HG03108 (cell line): ENCODE data around the gene ZC3H12C.
"Not testable (repeated sequence)": the region's sequence is repeated elsewhere in the genome, so short reads cannot be mapped to it uniquely, and the experiment has no call there.

Experiments used
- ATAC-seq: cut with Tn5 transposase; IDR thresholded peaks from one replicate; pipeline ENCODE4 v1.9.1; 2021; ENCODE audit warnings: moderate library complexity; ENCODE audit not compliant: unreplicated experiment

ZC3H12C gene

GRCh38 chr11:110092515-110093406, at the start of gene ZC3H12C:
Gene ZC3H12C (plus strand): TSS chr11:110093392. CDS start chr11:110093412, 20 bp downstream.
- peak; percentile 54 for ATAC-seq

GRCh38 chr11:110044226-110044968, 48.8 kb upstream of the ZC3H12C start:
- ATAC-seq = no peak

GRCh38 chr11:110046775-110047380, 46.3 kb upstream of the ZC3H12C start:
- ATAC-seq = no peak

- ATAC-seq = no peak
Observed at GRCh38 chr11:110049501-110050200, 43.5 kb upstream of the ZC3H12C start.

GRCh38 chr11:110050201-110050506, 43.0 kb upstream of the ZC3H12C start:
- ATAC-seq = no peak

GRCh38 chr11:110053848-110054414, 39.3 kb upstream of the ZC3H12C start:
- ATAC-seq = no peak

GRCh38 chr11:110056956-110057355, 36.2 kb upstream of the ZC3H12C start:
- ATAC-seq = no peak

- ATAC-seq = no peak
Observed at GRCh38 chr11:110059706-110060463, 33.3 kb upstream of the ZC3H12C start.

GRCh38 chr11:110061296-110061695, 31.9 kb upstream of the ZC3H12C start:
- ATAC-seq = no peak

GRCh38 chr11:110062247-110062646, 30.9 kb upstream of the ZC3H12C start:
- no peak for ATAC-seq

- ATAC-seq = no peak
Observed at GRCh38 chr11:110065189-110065588, 28.0 kb upstream of the ZC3H12C start.

- ATAC-seq = not testable (repeated sequence)
Observed at GRCh38 chr11:110068001-110068400, 25.2 kb upstream of the ZC3H12C start.

GRCh38 chr11:110069158-110069737, 23.9 kb upstream of the ZC3H12C start:
- ATAC-seq = peak; percentile 39

- no peak for ATAC-seq
Observed at GRCh38 chr11:110070176-110070575, 23.0 kb upstream of the ZC3H12C start.

- ATAC-seq = peak; percentile 50
Observed at GRCh38 chr11:110071197-110071596, 22.0 kb upstream of the ZC3H12C start.

GRCh38 chr11:110072930-110073329, 20.3 kb upstream of the ZC3H12C start:
- no peak for ATAC-seq

GRCh38 chr11:110074499-110074898, 18.7 kb upstream of the ZC3H12C start:
- no peak for ATAC-seq

GRCh38 chr11:110075105-110075846, 17.9 kb upstream of the ZC3H12C start:
- no peak for ATAC-seq

- no peak for ATAC-seq
Observed at GRCh38 chr11:110075847-110076208, 17.4 kb upstream of the ZC3H12C start.
